Measurements from ENCODE around the gene OR13F1.

GRCh38 chr9:104506565-104506964, 2.5 kb downstream of the OR13F1 start:
- TF ChIP-seq CTCF (IDR thresholded peaks at IDR 0.05 in 2 of 3, conservative IDR thresholded peaks at IDR 0.05 in 1 of 3; ENCODE audit: control insufficient read depth in 2 of 3, extremely low read depth in 1 of 3, insufficient read depth in 1 of 3, low read depth in 3 of 3, low read length in 3 of 3) (no peak), POLR2A (IDR thresholded peaks at IDR 0.05; ENCODE audit: low read depth, low read length) (no peak), CEBPZ (IDR thresholded peaks at IDR 0.05; ENCODE audit: low read depth, low read length) (no peak), EZH2 (IDR thresholded peaks at IDR 0.05; ENCODE audit: borderline replicate concordance, control insufficient read depth, low read depth, low read length) (no peak)

All from GM12878 (cell line).